OCI-LY7 (cell line): Measurements from ENCODE around the gene CD163.

ENCODE experiments used
- CTCF ChIP-seq: fragments of 200-600 bp; sonication (generic); conservative IDR thresholded peaks from 2 replicates; pipeline ENCODE4 v1.5.1; 2014; ENCODE audit warnings: mild to moderate bottlenecking, antibody characterized with exemption, low read length, moderate library complexity, mixed read lengths
- EZH2phosphoT487 ChIP-seq: fragments of 200-600 bp; sonication (generic); IDR thresholded peaks from 2 replicates; pipeline ENCODE4 v1.6.1; 2018; ENCODE audit warnings: low read depth, borderline replicate concordance, mild to moderate bottlenecking, mixed run types, antibody characterized with exemption, low read length, moderate library complexity, mixed read lengths

GRCh38 chr12:7472060-7472459 lies 31.5 kb downstream of the CD163 start:
- TF ChIP-seq CTCF (no peak), EZH2phosphoT487 (no peak)
